Prostate gland (tissue), 2 donors: ENCODE data around the gene TERB1. TPM values are rescaled to one million over a fixed set of nuclear protein-coding genes. Genes with fewer than 3 reads are reported as not detected.

Experiments
- DNase-seq: peaks from one replicate; pipeline ENCODE4 v3.0.0-alpha.2; 2019; ENCODE audit warnings: low spot score
- H3K27ac ChIP-seq, 2 donors: fragments of 200-600 bp; sonication (generic); 2 replicates each; pipeline ENCODE4 v1.5.1; 2017 to 2019
- H3K27me3 ChIP-seq: fragments of 200-600 bp; sonication (generic); replicated peaks from 2 replicates; pipeline ENCODE4 v1.5.1; 2019; ENCODE audit not compliant: insufficient read depth
- H3K36me3 ChIP-seq, 2 donors: fragments of 200-600 bp; sonication (generic); 1 replicate in 1 of 2; 2 replicates in 1 of 2; pipeline versions ENCODE4 v1.5.1 to v1.8.1; 2017 to 2019
- H3K4me1 ChIP-seq: fragments of 200-600 bp; sonication (generic); replicated peaks from 2 replicates; pipeline ENCODE4 v1.5.1; 2019
- H3K4me3 ChIP-seq, 2 donors: fragments of 200-600 bp; sonication (generic); 2 replicates each; pipeline ENCODE4 v1.5.1; 2017 to 2019
- H3K9me3 ChIP-seq: fragments of 200-600 bp; sonication (generic); 2 replicates; pipeline ENCODE4 v1.5.1; 2017
- CTCF ChIP-seq, 4 experiments: fragments of 200-600 bp in 2 of 4; fragments of 450-650 bp in 2 of 4; sonication (generic) in 2 of 4; IDR thresholded peaks; 1 replicate in 3 of 4; 2 replicates in 1 of 4; pipeline ENCODE4 v1.5.1; 2016 to 2019; ENCODE audit warnings: antibody characterized with exemption in 4 of 4, mild to moderate bottlenecking in 2 of 4, moderate library complexity in 2 of 4
- POLR2A ChIP-seq: fragments of 450-650 bp; IDR thresholded peaks from one replicate; pipeline ENCODE4 v1.6.1; 2016; ENCODE audit warnings: antibody characterized with exemption, mild to moderate bottlenecking
- POLR2AphosphoS5 ChIP-seq: sonication (generic); formaldehyde crosslinking; IDR thresholded peaks from one replicate; pipeline ENCODE4 v1.6.1; 2017; ENCODE audit warnings: antibody characterized with exemption
- WGBS: methylation state at CpG from one replicate; pipeline ENCODE4 v1.1.5; 2018; 5-methylcytosine and 5-hydroxymethylcytosine counted together
- intact Hi-C: fragments of 100-400 bp; cut with DNase I; formaldehyde crosslinking; loops from one replicate; pipeline ENCODE4 v1.14.2; 2022
- total RNA-seq, 2 donors: library from RNA; depleted of rRNA; stranded (reverse); fragments of >200 nt; gene quantifications; one replicate each; pipeline ENCODE4 v1.1.0, GENCODE V29; 2016

TERB1 gene
- total RNA-seq, 2 donors from 2014 or later, result 2.1 TPM; not detected in 1

- Histone ChIP-seq H3K27me3 (no peaks in the 10 kb centered on the region), H3K36me3 (no peaks in the 10 kb centered on the region), H3K4me1 (no peaks in the 10 kb centered on the region), H3K4me3 (no peak overlapping the region), H3K9me3 (no peaks in the 10 kb centered on the region), H3K27ac (no peak overlapping the region)
- no peak for TF ChIP-seq POLR2A
- TF ChIP-seq CTCF (IDR thresholded peaks at IDR 0.05), result no peak
- TF ChIP-seq POLR2AphosphoS5, result no peak
- WGBS, result 72% methylated on average over 3 of the region's 3 CpGs
- intact Hi-C loops, result no loop called here
- no peak for DNase-seq
These were observed 11.2 kb downstream of the TERB1 start for GRCh38 chr16:66790130-66790733.

GRCh38 chr16:66787427-66787826 is 14.0 kb downstream of the TERB1 start:
- H3K9me3 ChIP-seq, result no peaks in the 10 kb centered on the region
- H3K4me3 ChIP-seq, result no peak overlapping the region
- H3K27me3 ChIP-seq, result no peaks in the 10 kb centered on the region
- no peaks in the 10 kb centered on the region for H3K36me3 ChIP-seq
- H3K27ac ChIP-seq, result no peak overlapping the region
- TF ChIP-seq CTCF (IDR thresholded peaks at IDR 0.05), result no peak
- TF ChIP-seq POLR2A, result no peak
- TF ChIP-seq POLR2AphosphoS5, result no peak
- intact Hi-C loops, result no loop called here
- WGBS, result 98% methylated on average over 2 of the region's 2 CpGs
- DNase-seq, result no peak
- H3K4me1 ChIP-seq, result no peaks in the 10 kb centered on the region

GRCh38 chr16:66786551-66786950 is 14.8 kb downstream of the TERB1 start:
- WGBS, result 97% methylated on average over 3 of the region's 3 CpGs
- H3K36me3 ChIP-seq, result no peaks in the 10 kb centered on the region
- no peaks in the 10 kb centered on the region for H3K27me3 ChIP-seq
- H3K9me3 ChIP-seq, result no peaks in the 10 kb centered on the region
- no peak overlapping the region for H3K4me3 ChIP-seq
- no peaks in the 10 kb centered on the region for H3K4me1 ChIP-seq
- TF ChIP-seq POLR2A (no peak), CTCF (IDR thresholded peaks at IDR 0.05) (no peak), POLR2AphosphoS5 (no peak)
- DNase-seq, result no peak
- intact Hi-C loops, result no loop called here
- no peak overlapping the region for H3K27ac ChIP-seq

- H3K36me3 ChIP-seq, result no peaks in the 10 kb centered on the region
- no peaks in the 10 kb centered on the region for H3K4me1 ChIP-seq
- H3K27me3 ChIP-seq, result no peaks in the 10 kb centered on the region
- DNase-seq, result no peak
- no peak overlapping the region for H3K4me3 ChIP-seq
- no peak for TF ChIP-seq CTCF (IDR thresholded peaks at IDR 0.05)
- no peak for TF ChIP-seq POLR2A
- no peak for TF ChIP-seq POLR2AphosphoS5
- H3K27ac ChIP-seq, result no peak overlapping the region
- intact Hi-C loops, result no loop called here
- no peaks in the 10 kb centered on the region for H3K9me3 ChIP-seq
These were observed 24.9 kb downstream of the TERB1 start for GRCh38 chr16:66776457-66776856.

- TF ChIP-seq CTCF (IDR thresholded peaks at IDR 0.05) (no peak), POLR2AphosphoS5 (no peak), POLR2A (no peak)
- Histone ChIP-seq H3K9me3 (no peaks in the 10 kb centered on the region), H3K27ac (no peak overlapping the region), H3K4me3 (no peak overlapping the region), H3K36me3 (no peaks in the 10 kb centered on the region), H3K27me3 (no peaks in the 10 kb centered on the region), H3K4me1 (no peaks in the 10 kb centered on the region)
- intact Hi-C loops, result no loop called here
- DNase-seq, result no peak
- 66% methylated on average over 2 of the region's 2 CpGs for WGBS
These were observed 26.4 kb downstream of the TERB1 start for GRCh38 chr16:66774981-66775380.
